ENCODE measurements around the gene REP15.

GRCh38 chr12:27672643-27673042, 23.6 kb upstream of the REP15 start:
- TF ChIP-seq CTCF (conservative IDR thresholded peaks at IDR 0.05; ENCODE audit: low read length) (no peak), EZH2phosphoT487 (IDR thresholded peaks at IDR 0.05; ENCODE audit: borderline replicate concordance, low read depth, low read length) (no peak)

Measured in OCI-LY7 (cell line).